Panc1 (cell line): Measurements from ENCODE around the gene ST6GALNAC6. TPM values are rescaled to one million over a fixed set of nuclear protein-coding genes. Genes with fewer than 3 reads are reported as not detected.
A peak's percentile ranks its signal among the peaks of the same experiment; 100 is the strongest.

ENCODE experiments used
- ATAC-seq: fragments of 200-7000 bp; cut with Tn5 transposase; 2 replicates; pipeline ENCODE4 v1.9.1; 2020; ENCODE audit warnings: mild to moderate bottlenecking, moderate library complexity
- BruUV-seq: library from RNA; stranded (reverse); fragments of 400-500 nt; replicated peaks from 2 replicates; lab custom pipeline; 2021; lab: Mats Ljungman, UMichigan
- CTCF ChIA-PET: fragments of 300-600 bp; sonication (Branson Sonifier 250); formaldehyde crosslinking; loops from one replicate; lab custom pipeline; 2022; ENCODE audit warnings: antibody characterized with exemption; lab: Charles Lee
- POLR2A ChIA-PET: fragments of 300-600 bp; sonication (Branson Sonifier 250); formaldehyde crosslinking; loops from one replicate; lab custom pipeline; 2022; ENCODE audit warnings: antibody characterized with exemption; lab: Charles Lee
- DNase-seq: peaks from one replicate; pipeline ENCODE4 v3.0.0-alpha.2; 2010; ENCODE audit warnings: low read depth, low spot score
- H3K27ac ChIP-seq: 2 replicates; pipeline ENCODE4 v1.5.1; 2011; ENCODE audit warnings: mild to moderate bottlenecking, low read length, inconsistent platforms
- H3K27me3 ChIP-seq: fragments of 200-500 bp; sonication (Bioruptor generic); 2 replicates; pipeline ENCODE4 v1.6.0; 2014; ENCODE audit warnings: low read length, inconsistent platforms; ENCODE audit not compliant: control insufficient read depth, insufficient read depth
- H3K36me3 ChIP-seq: fragments of 200-500 bp; sonication (Bioruptor generic); 2 replicates; pipeline ENCODE4 v1.5.1; 2014; ENCODE audit warnings: inconsistent platforms, mild to moderate bottlenecking, low read length, moderate library complexity; ENCODE audit not compliant: control insufficient read depth, insufficient read depth
- H3K4me1 ChIP-seq: 2 replicates; pipeline ENCODE4 v1.5.1; 2011; ENCODE audit warnings: inconsistent platforms, mild to moderate bottlenecking, low read length, moderate library complexity; ENCODE audit not compliant: control insufficient read depth, insufficient read depth
- H3K4me3 ChIP-seq, 2 experiments: 2 replicates each; pipeline ENCODE4 v1.5.1; 2011 to 2012; ENCODE audit warnings: low read depth in 2 of 2, low read length in 2 of 2, mild to moderate bottlenecking in 2 of 2, inconsistent platforms in 1 of 2, moderate library complexity in 1 of 2
- H3K9me3 ChIP-seq: fragments of 200-500 bp; sonication (Bioruptor generic); 2 replicates; pipeline ENCODE4 v1.5.1; 2014; ENCODE audit warnings: low read depth, mild to moderate bottlenecking, inconsistent platforms, low read length, moderate library complexity; ENCODE audit not compliant: control insufficient read depth, insufficient read depth
- POLR2AphosphoS5 ChIP-seq: IDR thresholded peaks from 2 replicates; pipeline ENCODE4 v1.6.1; 2012; ENCODE audit warnings: mild to moderate bottlenecking, low read depth, low read length, moderate library complexity
- REST ChIP-seq, 2 experiments: IDR thresholded peaks; 2 replicates each; pipeline ENCODE4 v1.6.1; 2011 to 2012; ENCODE audit warnings: low read depth in 2 of 2, control low read depth in 1 of 2, low read length in 1 of 2, mild to moderate bottlenecking in 1 of 2, moderate library complexity in 1 of 2; ENCODE audit not compliant: insufficient read depth in 1 of 2
- SIN3A ChIP-seq: IDR thresholded peaks from 2 replicates; pipeline ENCODE4 v1.6.1; 2012; ENCODE audit warnings: low read depth, mild to moderate bottlenecking, low read length, moderate library complexity, borderline replicate concordance; ENCODE audit not compliant: insufficient read depth
- TCF7L2 ChIP-seq: IDR thresholded peaks from 2 replicates; pipeline ENCODE4 v1.6.1; 2011; ENCODE audit warnings: mild to moderate bottlenecking, low read depth, low read length, inconsistent platforms
- in situ Hi-C: cut with HindIII; loops from 2 replicates; pipeline ENCODE4 v1.10.0; 2016; ENCODE audit warnings: low sequenced_read_pairs, low pct_unique_long_range_greater_than_20kb
- intact Hi-C: fragments of 100-400 bp; cut with micrococcal nuclease; formaldehyde crosslinking; loops from one replicate; pipeline ENCODE4 v1.10.0; 2022; ENCODE audit not compliant: unreplicated experiment
- total RNA-seq: library from RNA; stranded (reverse); gene quantifications from one replicate; pipeline ENCODE4 v1.2.1, GENCODE V29; 2021; ENCODE audit not compliant: unreplicated experiment
- TF ChIP-seq, protein P1 (sequence below): fragments of 450-650 bp; IDR thresholded peaks from 2 replicates; pipeline ENCODE4 v1.5.1; 2017; ENCODE audit warnings: mild to moderate bottlenecking

ST6GALNAC6 gene
- total RNA-seq, 1 experiment from 2014 or later: 50.2 TPM

DNA sequence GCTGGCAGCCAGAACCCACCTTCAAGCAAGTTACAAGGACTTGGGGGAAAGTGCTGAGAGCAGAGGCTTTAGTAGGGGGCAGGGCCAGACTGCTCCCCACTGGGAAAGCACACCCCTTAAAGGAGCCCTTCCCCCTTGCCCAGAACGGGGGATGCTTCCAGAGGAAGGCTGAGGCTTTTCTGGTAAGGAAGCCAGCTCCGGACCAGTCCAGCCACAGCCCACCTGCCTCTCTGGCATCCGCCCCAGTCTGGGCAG lies 42.5 kb upstream of the ST6GALNAC6 start:
- Histone ChIP-seq H3K4me3 (no peak overlapping the region), H3K27me3 (no peaks in the 10 kb centered on the region), H3K4me1 (peaks cover 70% of the 10 kb centered on the region), H3K36me3 (peaks cover 11% of the 10 kb centered on the region), H3K9me3 (no peaks in the 10 kb centered on the region), H3K27ac (peak overlapping the region; percentile 93)
- POLR2A ChIA-PET: no interaction called here
- ATAC-seq (no peak), DNase-seq (no peak)
- TF ChIP-seq SIN3A (no peak), POLR2AphosphoS5 (0 out of 2 replicates have a peak, but pooled peaks have one; percentile 0)
- in situ Hi-C loops (loop anchor here (25.0 kb wide), 1 partner anchor 145 kb away; no protein-coding TSS in a partner anchor), intact Hi-C loops (loop anchor here (5.0 kb wide), 2 partner anchors 35 to 95 kb away; no protein-coding TSS in a partner anchor)
- CTCF ChIA-PET: interaction anchor here (0.9 to 1.0 kb wide), 2 partner anchors 57 to 75 kb away, joined by 3 to 5 read pairs; no protein-coding TSS in a partner anchor
- BruUV-seq: no TSS peak

GRCh38 chr9:127941062-127941960 lies 41.9 kb upstream of the ST6GALNAC6 start:
- intact Hi-C loops (loop anchor here (5.0 kb wide), 2 partner anchors 36 to 96 kb away; no protein-coding TSS in a partner anchor), in situ Hi-C loops (loop anchor here (25.0 kb wide), 1 partner anchor 146 kb away; no protein-coding TSS in a partner anchor)
- H3K36me3 ChIP-seq: peaks cover 12% of the 10 kb centered on the region
- BruUV-seq: TSS peak; percentile 44
- no peaks in the 10 kb centered on the region for H3K27me3 ChIP-seq
- CTCF ChIA-PET: interaction anchor here (1.0 kb wide), 1 partner anchor 58 kb away, joined by 5 read pairs; no protein-coding TSS in a partner anchor
- peaks cover 65% of the 10 kb centered on the region for H3K4me1 ChIP-seq
- POLR2A ChIA-PET: no interaction called here
- no peak for ATAC-seq
- DNase-seq: no peak
- no peak overlapping the region for H3K4me3 ChIP-seq
- no peaks in the 10 kb centered on the region for H3K9me3 ChIP-seq
- H3K27ac ChIP-seq: peak overlapping the region; percentile 93
- TF ChIP-seq, protein P1, sequence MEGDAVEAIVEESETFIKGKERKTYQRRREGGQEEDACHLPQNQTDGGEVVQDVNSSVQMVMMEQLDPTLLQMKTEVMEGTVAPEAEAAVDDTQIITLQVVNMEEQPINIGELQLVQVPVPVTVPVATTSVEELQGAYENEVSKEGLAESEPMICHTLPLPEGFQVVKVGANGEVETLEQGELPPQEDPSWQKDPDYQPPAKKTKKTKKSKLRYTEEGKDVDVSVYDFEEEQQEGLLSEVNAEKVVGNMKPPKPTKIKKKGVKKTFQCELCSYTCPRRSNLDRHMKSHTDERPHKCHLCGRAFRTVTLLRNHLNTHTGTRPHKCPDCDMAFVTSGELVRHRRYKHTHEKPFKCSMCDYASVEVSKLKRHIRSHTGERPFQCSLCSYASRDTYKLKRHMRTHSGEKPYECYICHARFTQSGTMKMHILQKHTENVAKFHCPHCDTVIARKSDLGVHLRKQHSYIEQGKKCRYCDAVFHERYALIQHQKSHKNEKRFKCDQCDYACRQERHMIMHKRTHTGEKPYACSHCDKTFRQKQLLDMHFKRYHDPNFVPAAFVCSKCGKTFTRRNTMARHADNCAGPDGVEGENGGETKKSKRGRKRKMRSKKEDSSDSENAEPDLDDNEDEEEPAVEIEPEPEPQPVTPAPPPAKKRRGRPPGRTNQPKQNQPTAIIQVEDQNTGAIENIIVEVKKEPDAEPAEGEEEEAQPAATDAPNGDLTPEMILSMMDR: no peak
- no peak for TF ChIP-seq POLR2AphosphoS5

- H3K36me3 ChIP-seq: peaks cover 12% of the 10 kb centered on the region
- POLR2A ChIA-PET: no interaction called here
- H3K4me3 ChIP-seq: no peak overlapping the region
- BruUV-seq: no TSS peak
- in situ Hi-C loops (loop anchor here (25.0 kb wide), 1 partner anchor 147 kb away; no protein-coding TSS in a partner anchor), intact Hi-C loops (loop anchor here (5.0 kb wide), 2 partner anchors 37 to 97 kb away; no protein-coding TSS in a partner anchor)
- CTCF ChIA-PET: no interaction called here
- peak overlapping the region; percentile 93 for H3K27ac ChIP-seq
- ATAC-seq (no peak), DNase-seq (no peak)
- no peaks in the 10 kb centered on the region for H3K27me3 ChIP-seq
- H3K9me3 ChIP-seq: no peaks in the 10 kb centered on the region
- H3K4me1 ChIP-seq: peaks cover 65% of the 10 kb centered on the region
- TF ChIP-seq REST (IDR thresholded peaks at IDR 0.05; ENCODE audit: insufficient read depth in 1 of 2, low read depth in 2 of 2, low read length in 1 of 2) (no peak), POLR2AphosphoS5 (no peak), SIN3A (no peak), TCF7L2 (no peak)
- TF ChIP-seq, protein P1: no peak
Observed at GRCh38 chr9:127940593-127940992, 41.2 kb upstream of the ST6GALNAC6 start.
